Natural killer cell (primary cell): ENCODE results near the gene PCDH9. TPM values are rescaled to one million over a fixed set of nuclear protein-coding genes. Genes with fewer than 3 reads are reported as not detected.

Source experiments
- ATAC-seq, 3 donors: fragments of 150-1000 bp in 2 of 3; fragments of 200-7000 bp in 1 of 3; cut with Tn5 transposase; 1 replicate in 1 of 3; 2 replicates in 2 of 3; pipeline ENCODE4 v1.10.0; 2021; ENCODE audit warnings: mild to moderate bottlenecking in 2 of 3, moderate library complexity in 2 of 3
- DNase-seq, 2 donors: peaks; one replicate each; pipeline versions ENCODE4 v3.0.0 to v3.0.0-alpha.2; 2013 to 2021; ENCODE audit warnings: mixed read lengths in 1 of 2
- H3K27ac ChIP-seq: one replicate; pipeline ENCODE4 v1.5.1; 2013; ENCODE audit warnings: mild to moderate bottlenecking, low read length
- H3K27me3 ChIP-seq: one replicate; pipeline ENCODE4 v1.6.1; 2013; ENCODE audit warnings: low read length; ENCODE audit not compliant: control insufficient read depth, insufficient read depth
- H3K36me3 ChIP-seq: one replicate; pipeline ENCODE4 v1.6.1; 2013; ENCODE audit warnings: low read length; ENCODE audit not compliant: control insufficient read depth, insufficient read depth
- H3K4me1 ChIP-seq: one replicate; pipeline ENCODE4 v1.6.1; 2013; ENCODE audit warnings: low read length; ENCODE audit not compliant: control insufficient read depth, insufficient read depth
- H3K4me3 ChIP-seq: one replicate; pipeline ENCODE4 v1.5.1; 2013; ENCODE audit warnings: low read length
- H3K9me3 ChIP-seq: one replicate; pipeline ENCODE4 v1.6.1; 2013; ENCODE audit warnings: low read length; ENCODE audit not compliant: control insufficient read depth, insufficient read depth
- H3K27ac Mint-ChIP-seq, 2 donors: one replicate each; pipeline ENCODE4 v1.8.0; 2022; ENCODE audit warnings: mild to moderate bottlenecking in 2 of 2, mixed read lengths in 2 of 2, moderate library complexity in 1 of 2
- H3K27me3 Mint-ChIP-seq, 2 donors: one replicate each; pipeline ENCODE4 v1.8.0; 2022; ENCODE audit warnings: low read depth in 2 of 2, mixed read lengths in 2 of 2
- H3K36me3 Mint-ChIP-seq: one replicate; pipeline ENCODE4 v1.8.0; 2022; ENCODE audit warnings: mixed read lengths
- H3K4me1 Mint-ChIP-seq, 2 donors: one replicate each; pipeline ENCODE4 v1.8.0; 2022; ENCODE audit warnings: mixed read lengths in 2 of 2
- H3K4me3 Mint-ChIP-seq: one replicate; pipeline ENCODE4 v1.8.0; 2022; ENCODE audit warnings: mild to moderate bottlenecking, moderate library complexity, mixed read lengths
- H3K9me3 Mint-ChIP-seq, 2 donors: one replicate each; pipeline ENCODE4 v1.8.0; 2022; ENCODE audit warnings: mixed read lengths in 2 of 2
- WGBS: methylation state at CpG from one replicate; pipeline ENCODE4 v1.1.7; 2013; ENCODE audit warnings: missing lambda C conversion rate; ENCODE audit not compliant: insufficient coverage; 5-methylcytosine and 5-hydroxymethylcytosine counted together
- intact Hi-C: fragments of 100-400 bp; cut with micrococcal nuclease; formaldehyde crosslinking; loops from one replicate; pipeline ENCODE4 v1.14.2; 2022
- total RNA-seq, 4 donors: library from RNA; stranded (reverse); fragments of 120-200 nt in 1 of 4; gene quantifications; one replicate each; pipeline versions ENCODE4 v1.2.3 to v1.2.4, GENCODE V29; 2013 to 2022
- TF ChIP-seq, protein P1 (sequence below): fragments of 200-600 bp; IDR thresholded peaks from one replicate; pipeline ENCODE4 v1.8.0; 2022; ENCODE audit warnings: antibody characterized with exemption

Gene PCDH9
- total RNA-seq, 3 donors from 2014 or later (not counting 1 experiment from before 2014, with no cell fraction given): 0.43 to 1.5 (median 0.68) TPM

GRCh38 chr13:66553391-66553790 is 676.7 kb downstream of the PCDH9 start:
- no peak for DNase-seq
- WGBS: 100% methylated on average over 1 of the region's 2 CpGs
- H3K4me1 Mint-ChIP-seq: no peaks in the 10 kb centered on the region

DNA sequence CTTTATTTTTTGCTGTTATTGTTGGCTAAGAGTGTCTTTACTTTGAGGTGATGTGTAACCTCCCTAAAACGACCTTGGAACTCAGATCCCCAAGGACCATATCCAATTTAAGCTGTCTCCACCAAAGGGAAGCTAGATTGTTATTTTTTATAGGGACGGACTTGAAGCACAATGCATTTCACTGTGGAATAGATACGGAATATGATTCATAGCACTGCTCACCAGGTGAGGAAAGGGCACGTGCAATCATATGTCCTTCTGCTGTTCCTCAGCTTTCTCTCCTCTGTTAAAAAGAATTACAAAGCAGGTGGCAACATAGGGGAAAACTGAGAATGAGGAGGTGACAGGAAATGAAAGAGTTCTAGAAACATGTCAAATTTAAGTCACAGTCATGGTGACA is 679.0 kb downstream of the PCDH9 start:
- H3K27ac ChIP-seq: no peak overlapping the region
- H3K4me1 ChIP-seq: no peaks in the 10 kb centered on the region
- H3K27me3 Mint-ChIP-seq: no peaks in the 10 kb centered on the region
- intact Hi-C loops: no loop called here
- no peaks in the 10 kb centered on the region for H3K36me3 Mint-ChIP-seq
- no peaks in the 10 kb centered on the region for H3K9me3 ChIP-seq
- WGBS: 89% methylated on average over 4 of the region's 4 CpGs
- TF ChIP-seq, protein P1, sequence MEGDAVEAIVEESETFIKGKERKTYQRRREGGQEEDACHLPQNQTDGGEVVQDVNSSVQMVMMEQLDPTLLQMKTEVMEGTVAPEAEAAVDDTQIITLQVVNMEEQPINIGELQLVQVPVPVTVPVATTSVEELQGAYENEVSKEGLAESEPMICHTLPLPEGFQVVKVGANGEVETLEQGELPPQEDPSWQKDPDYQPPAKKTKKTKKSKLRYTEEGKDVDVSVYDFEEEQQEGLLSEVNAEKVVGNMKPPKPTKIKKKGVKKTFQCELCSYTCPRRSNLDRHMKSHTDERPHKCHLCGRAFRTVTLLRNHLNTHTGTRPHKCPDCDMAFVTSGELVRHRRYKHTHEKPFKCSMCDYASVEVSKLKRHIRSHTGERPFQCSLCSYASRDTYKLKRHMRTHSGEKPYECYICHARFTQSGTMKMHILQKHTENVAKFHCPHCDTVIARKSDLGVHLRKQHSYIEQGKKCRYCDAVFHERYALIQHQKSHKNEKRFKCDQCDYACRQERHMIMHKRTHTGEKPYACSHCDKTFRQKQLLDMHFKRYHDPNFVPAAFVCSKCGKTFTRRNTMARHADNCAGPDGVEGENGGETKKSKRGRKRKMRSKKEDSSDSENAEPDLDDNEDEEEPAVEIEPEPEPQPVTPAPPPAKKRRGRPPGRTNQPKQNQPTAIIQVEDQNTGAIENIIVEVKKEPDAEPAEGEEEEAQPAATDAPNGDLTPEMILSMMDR: no peak
- ATAC-seq: no peak
- peaks cover 3 to 4% of the 10 kb centered on the region in 2 donors for H3K9me3 Mint-ChIP-seq
- no peaks in the 10 kb centered on the region for H3K27me3 ChIP-seq
- no peak overlapping the region for H3K27ac Mint-ChIP-seq
- H3K4me3 ChIP-seq: no peak overlapping the region
- H3K4me1 Mint-ChIP-seq: no peaks in the 10 kb centered on the region
- DNase-seq: no peak
- no peaks in the 10 kb centered on the region for H3K36me3 ChIP-seq
- H3K4me3 Mint-ChIP-seq: no peak overlapping the region

More at GRCh38 chr13:66553391-66553790, 676.7 kb downstream of the PCDH9 start:
- H3K27me3 ChIP-seq: no peaks in the 10 kb centered on the region
- H3K27ac ChIP-seq: no peak overlapping the region
- Mint-ChIP-seq H3K27me3 (no peaks in the 10 kb centered on the region), H3K4me3 (no peak overlapping the region), H3K9me3 (peaks cover 3 to 7% of the 10 kb centered on the region in 2 donors), H3K36me3 (no peaks in the 10 kb centered on the region), H3K27ac (no peak overlapping the region)
- no peaks in the 10 kb centered on the region for H3K9me3 ChIP-seq
- no peak overlapping the region for H3K4me3 ChIP-seq
- TF ChIP-seq, protein P1: no peak
- no peaks in the 10 kb centered on the region for H3K4me1 ChIP-seq
- H3K36me3 ChIP-seq: no peaks in the 10 kb centered on the region
- no peak for ATAC-seq
- intact Hi-C loops: no loop called here

GRCh38 chr13:66547685-66548084 is 682.5 kb downstream of the PCDH9 start:
- Histone ChIP-seq H3K27ac (no peak overlapping the region), H3K4me1 (no peaks in the 10 kb centered on the region), H3K4me3 (no peak overlapping the region), H3K27me3 (no peaks in the 10 kb centered on the region), H3K9me3 (no peaks in the 10 kb centered on the region), H3K36me3 (no peaks in the 10 kb centered on the region)
- TF ChIP-seq, protein P1: no peak
- Mint-ChIP-seq H3K9me3 (peaks cover 3 to 4% of the 10 kb centered on the region in 2 donors), H3K27ac (no peak overlapping the region), H3K36me3 (no peaks in the 10 kb centered on the region), H3K4me1 (no peaks in the 10 kb centered on the region), H3K27me3 (no peaks in the 10 kb centered on the region), H3K4me3 (no peak overlapping the region)
- no peak for DNase-seq
- 100% methylated on average over 2 of the region's 4 CpGs for WGBS
- intact Hi-C loops: no loop called here
- ATAC-seq: no peak
